HepG2 (cell line): ENCODE results near the gene USF1. TPM values are rescaled to one million over a fixed set of nuclear protein-coding genes. Genes with fewer than 3 reads are reported as not detected.

Experiments
- DMAP1 ChIP-seq: IDR thresholded peaks from 2 replicates; pipeline ENCODE4 v1.6.1; 2016
- KLF9 ChIP-seq: IDR thresholded peaks from 2 replicates; pipeline ENCODE4 v1.6.1; 2016; ENCODE audit warnings: low read depth
- RFX5 ChIP-seq: IDR thresholded peaks from 2 replicates; pipeline ENCODE4 v1.6.1; 2011; ENCODE audit warnings: low read depth, low read length, improper control_type of control experiment
- SMAD1 ChIP-seq: sonication (generic); formaldehyde crosslinking; IDR thresholded peaks from 2 replicates; pipeline ENCODE4 v1.4.0; 2020; ENCODE audit warnings: missing genetic modification reagents, low read depth, mild to moderate bottlenecking, borderline replicate concordance
- ZBTB1 ChIP-seq: sonication (generic); formaldehyde crosslinking; IDR thresholded peaks from 2 replicates; pipeline ENCODE4 v1.4.0; 2020; ENCODE audit warnings: missing genetic modification reagents, borderline replicate concordance
- ZNF160 ChIP-seq: sonication (generic); formaldehyde crosslinking; IDR thresholded peaks from 2 replicates; pipeline ENCODE4 v1.8.0; 2022; ENCODE audit warnings: mild to moderate bottlenecking, inconsistent platforms, missing genetic modification reagents
- ZNF367 ChIP-seq: sonication (generic); formaldehyde crosslinking; IDR thresholded peaks from 2 replicates; pipeline ENCODE4 v1.4.0; 2020; ENCODE audit warnings: missing genetic modification reagents, borderline replicate concordance
- ZNF407 ChIP-seq: sonication (generic); formaldehyde crosslinking; IDR thresholded peaks from one replicate; pipeline ENCODE4 v1.5.1; 2020; ENCODE audit warnings: mild to moderate bottlenecking, missing genetic modification reagents; ENCODE audit errors: not compliant biosample characterization
- ZNF574 ChIP-seq: sonication (generic); formaldehyde crosslinking; IDR thresholded peaks from 2 replicates; pipeline ENCODE4 v1.4.0; 2020; ENCODE audit warnings: missing genetic modification reagents
- ZNF703 ChIP-seq: sonication (generic); formaldehyde crosslinking; IDR thresholded peaks from 2 replicates; pipeline ENCODE4 v1.5.1; 2020; ENCODE audit warnings: missing genetic modification reagents, mild to moderate bottlenecking, moderate library complexity, borderline replicate concordance
- ZNF775 ChIP-seq: sonication (generic); formaldehyde crosslinking; IDR thresholded peaks from 2 replicates; pipeline ENCODE4 v1.4.0; 2020; ENCODE audit warnings: missing genetic modification reagents, mild to moderate bottlenecking, moderate library complexity, borderline replicate concordance
- ZNF83 ChIP-seq: sonication (generic); formaldehyde crosslinking; IDR thresholded peaks from 2 replicates; pipeline ENCODE4 v1.4.0; 2020; ENCODE audit warnings: missing genetic modification reagents, mild to moderate bottlenecking, borderline replicate concordance
- polyA plus RNA-seq, 8 experiments: library from polyadenylated mRNA; depleted of rRNA in 3 of 8; stranded (reverse) in 7 of 8; unstranded in 1 of 8; fragments of >200 nt; fragmentation: Illumina TruSeq in 4 of 8; extraction: Trizol in 4 of 8; gene quantifications; 2 replicates each; pipeline versions ENCODE4 v1.2.1 to v1.2.3, GENCODE V29; 2011 to 2016; ENCODE audit warnings: low read depth in 4 of 8, missing spikeins in 1 of 8, mixed read lengths in 1 of 8; ENCODE audit not compliant: insufficient read depth in 1 of 8
- total RNA-seq, 5 experiments: library from RNA; depleted of rRNA; stranded (reverse); fragments of >200 nt; fragmentation: Illumina TruSeq; extraction: Trizol; gene quantifications; 2 replicates each; pipeline ENCODE4 v1.2.3, GENCODE V29; 2016; ENCODE audit warnings: low read depth in 1 of 5
- TF ChIP-seq, protein P1 (sequence below): sonication (generic); formaldehyde crosslinking; IDR thresholded peaks from 2 replicates; pipeline ENCODE4 v1.4.0; 2020; ENCODE audit warnings: mild to moderate bottlenecking, missing genetic modification reagents, borderline replicate concordance

The USF1 gene
- total and polyA plus RNA-seq, 2 of the 13 experiments (the other 11 are each of a cell fraction or from before 2014, with no cell fraction given): 26.9 to 39.4 TPM

- TF ChIP-seq ZNF574 (CRISPR knock-in tag) (peak; percentile 87), ZNF407 (CRISPR knock-in tag) (no peak), ZNF775 (CRISPR knock-in tag) (no peak), SMAD1 (CRISPR knock-in tag) (0 out of 2 replicates have a peak, but pooled peaks have one; percentile 38), DMAP1 (CRISPR knock-in tag) (peak; percentile 85), ZNF703 (no peak), ZNF367 (no peak), ZNF83 (no peak; the same call in 1 of the 2 replicates), ZBTB1 (CRISPR knock-in tag) (peak; percentile 99), RFX5 (no peak), KLF9 (CRISPR knock-in tag) (no peak), ZNF160 (CRISPR knock-in tag) (no peak)
- TF ChIP-seq, protein P1, sequence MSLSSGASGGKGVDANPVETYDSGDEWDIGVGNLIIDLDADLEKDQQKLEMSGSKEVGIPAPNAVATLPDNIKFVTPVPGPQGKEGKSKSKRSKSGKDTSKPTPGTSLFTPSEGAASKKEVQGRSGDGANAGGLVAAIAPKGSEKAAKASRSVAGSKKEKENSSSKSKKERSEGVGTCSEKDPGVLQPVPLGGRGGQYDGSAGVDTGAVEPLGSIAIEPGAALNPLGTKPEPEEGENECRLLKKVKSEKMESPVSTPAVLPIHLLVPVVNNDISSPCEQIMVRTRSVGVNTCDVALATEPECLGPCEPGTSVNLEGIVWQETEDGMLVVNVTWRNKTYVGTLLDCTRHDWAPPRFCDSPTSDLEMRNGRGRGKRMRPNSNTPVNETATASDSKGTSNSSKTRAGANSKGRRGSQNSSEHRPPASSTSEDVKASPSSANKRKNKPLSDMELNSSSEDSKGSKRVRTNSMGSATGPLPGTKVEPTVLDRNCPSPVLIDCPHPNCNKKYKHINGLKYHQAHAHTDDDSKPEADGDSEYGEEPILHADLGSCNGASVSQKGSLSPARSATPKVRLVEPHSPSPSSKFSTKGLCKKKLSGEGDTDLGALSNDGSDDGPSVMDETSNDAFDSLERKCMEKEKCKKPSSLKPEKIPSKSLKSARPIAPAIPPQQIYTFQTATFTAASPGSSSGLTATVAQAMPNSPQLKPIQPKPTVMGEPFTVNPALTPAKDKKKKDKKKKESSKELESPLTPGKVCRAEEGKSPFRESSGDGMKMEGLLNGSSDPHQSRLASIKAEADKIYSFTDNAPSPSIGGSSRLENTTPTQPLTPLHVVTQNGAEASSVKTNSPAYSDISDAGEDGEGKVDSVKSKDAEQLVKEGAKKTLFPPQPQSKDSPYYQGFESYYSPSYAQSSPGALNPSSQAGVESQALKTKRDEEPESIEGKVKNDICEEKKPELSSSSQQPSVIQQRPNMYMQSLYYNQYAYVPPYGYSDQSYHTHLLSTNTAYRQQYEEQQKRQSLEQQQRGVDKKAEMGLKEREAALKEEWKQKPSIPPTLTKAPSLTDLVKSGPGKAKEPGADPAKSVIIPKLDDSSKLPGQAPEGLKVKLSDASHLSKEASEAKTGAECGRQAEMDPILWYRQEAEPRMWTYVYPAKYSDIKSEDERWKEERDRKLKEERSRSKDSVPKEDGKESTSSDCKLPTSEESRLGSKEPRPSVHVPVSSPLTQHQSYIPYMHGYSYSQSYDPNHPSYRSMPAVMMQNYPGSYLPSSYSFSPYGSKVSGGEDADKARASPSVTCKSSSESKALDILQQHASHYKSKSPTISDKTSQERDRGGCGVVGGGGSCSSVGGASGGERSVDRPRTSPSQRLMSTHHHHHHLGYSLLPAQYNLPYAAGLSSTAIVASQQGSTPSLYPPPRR (CRISPR knock-in tag): peak; percentile 84
These were observed 32.1 kb downstream of the USF1 start (continued) for GRCh38 chr1:161013488-161014230.
